ENCODE data around the gene OR4M1.
"Not testable (repeated sequence)": the region's sequence is repeated elsewhere in the genome, so short reads cannot be mapped to it uniquely, and the experiment has no call there.

Gene OR4M1

GRCh38 chr14:19773204-19773603 is at the start of gene OR4M1:
TSS of gene OR4M1 (plus strand) at chr14:19773504. CDS start at chr14:19780323, 6,819 bp downstream.
- not testable (repeated sequence) for H3K4me3 ChIP-seq (replicated peaks in 1 of 2; ENCODE audit: low read depth in 2 of 2, low read length in 2 of 2); DNase-seq (ENCODE audit: low read depth in 2 of 2)

GRCh38 chr14:19729359-19729758 is 43.9 kb upstream of the OR4M1 start:
- TF ChIP-seq CTCF (IDR thresholded peaks at IDR 0.05; ENCODE audit: low read depth, low read length), result no peak
- H3K4me3 ChIP-seq (replicated peaks in 1 of 2; ENCODE audit: low read depth in 2 of 2, low read length in 2 of 2), result no peak overlapping the region
- no peak for DNase-seq (ENCODE audit: low read depth in 2 of 2)

- DNase-seq (ENCODE audit: low read depth in 2 of 2), result no peak
These were observed 43.5 kb upstream of the OR4M1 start for GRCh38 chr14:19729763-19730162.

GRCh38 chr14:19733893-19734292 is 39.4 kb upstream of the OR4M1 start:
- DNase-seq (ENCODE audit: low read depth in 2 of 2); H3K4me3 ChIP-seq (replicated peaks in 1 of 2; ENCODE audit: low read depth in 2 of 2, low read length in 2 of 2): not testable (repeated sequence)

More at GRCh38 chr14:19729763-19730162, 43.5 kb upstream of the OR4M1 start:
- no peak overlapping the region for H3K4me3 ChIP-seq (replicated peaks in 1 of 2; ENCODE audit: low read depth in 2 of 2, low read length in 2 of 2)
- no peak for TF ChIP-seq CTCF (IDR thresholded peaks at IDR 0.05; ENCODE audit: low read depth, low read length)

GRCh38 chr14:19743256-19743655 is 30.0 kb upstream of the OR4M1 start, which contains the start of gene OR4Q3:
TSS of gene OR4Q3 (plus strand) at chr14:19743571.
- no peak for TF ChIP-seq CTCF (IDR thresholded peaks at IDR 0.05; ENCODE audit: low read depth, low read length)

GRCh38 chr14:19752316-19752715 is 21.0 kb upstream of the OR4M1 start:
- H3K4me3 ChIP-seq (replicated peaks in 1 of 2; ENCODE audit: low read depth in 2 of 2, low read length in 2 of 2); DNase-seq (ENCODE audit: low read depth in 2 of 2): not testable (repeated sequence)

More at GRCh38 chr14:19743256-19743655, 30.0 kb upstream of the OR4M1 start, which contains the start of gene OR4Q3:
- no peak for DNase-seq (ENCODE audit: low read depth in 2 of 2)
- no peak within 1 kb of the TSS for H3K4me3 ChIP-seq (replicated peaks in 1 of 2; ENCODE audit: low read depth in 2 of 2, low read length in 2 of 2)

GRCh38 chr14:19754172-19754571 is 19.1 kb upstream of the OR4M1 start:
- TF ChIP-seq CTCF (IDR thresholded peaks at IDR 0.05; ENCODE audit: low read depth, low read length), result no peak
- DNase-seq (ENCODE audit: low read depth in 2 of 2), result no peak
- no peak overlapping the region for H3K4me3 ChIP-seq (replicated peaks in 1 of 2; ENCODE audit: low read depth in 2 of 2, low read length in 2 of 2)

- H3K4me3 ChIP-seq (replicated peaks in 1 of 2; ENCODE audit: low read depth in 2 of 2, low read length in 2 of 2); DNase-seq (ENCODE audit: low read depth in 2 of 2): not testable (repeated sequence)
These were observed 1.8 kb upstream of the OR4M1 start for GRCh38 chr14:19771491-19771890.

- no peak for TF ChIP-seq CTCF (IDR thresholded peaks at IDR 0.05; ENCODE audit: low read depth, low read length)
- DNase-seq (ENCODE audit: low read depth in 2 of 2), result no peak
- H3K4me3 ChIP-seq (replicated peaks in 1 of 2; ENCODE audit: low read depth in 2 of 2, low read length in 2 of 2), result no peak overlapping the region
These were observed 1.3 kb upstream of the OR4M1 start for GRCh38 chr14:19771895-19772430.

GRCh38 chr14:19772454-19772853 is 850 bp upstream of the OR4M1 start:
- H3K4me3 ChIP-seq (replicated peaks in 1 of 2; ENCODE audit: low read depth in 2 of 2, low read length in 2 of 2); DNase-seq (ENCODE audit: low read depth in 2 of 2): not testable (repeated sequence)

Measured in cardiac fibroblast (primary cell).